Activated naive CD4-positive, alpha-beta T cell treated with Interleukin-2 at 50 U/mL for 16 hours (primary cell): ENCODE measurements around the gene DNAAF8.

Experiments
- DNase-seq: peaks from one replicate; pipeline ENCODE4 v3.0.0-alpha.2; 2020

DNAAF8 gene

GRCh38 chr16:4734063-4734729 is at the start of gene DNAAF8, which contains the start of gene ANKS3:
Gene DNAAF8 (plus strand): TSS chr16:4734537. CDS start chr16:4736515, 1,978 bp downstream.
Gene ANKS3 (minus strand): TSS chr16:4734271. CDS start chr16:4730149, 4,122 bp downstream.
- DNase-seq, result peak; percentile 86

- no peak for DNase-seq
These were observed 49.6 kb upstream of the DNAAF8 start for GRCh38 chr16:4684763-4685162.

GRCh38 chr16:4685292-4685691 is 49.0 kb upstream of the DNAAF8 start:
- DNase-seq, result no peak

- no peak for DNase-seq
These were observed 48.4 kb upstream of the DNAAF8 start for GRCh38 chr16:4685776-4686496.

- no peak for DNase-seq
These were observed 47.7 kb upstream of the DNAAF8 start for GRCh38 chr16:4686497-4687210.

GRCh38 chr16:4687416-4687815 is 46.9 kb upstream of the DNAAF8 start:
- no peak for DNase-seq

GRCh38 chr16:4687946-4688673 is 46.2 kb upstream of the DNAAF8 start:
- DNase-seq, result no peak

- DNase-seq, result no peak
These were observed 45.7 kb upstream of the DNAAF8 start for GRCh38 chr16:4688674-4689045.

- DNase-seq, result no peak
These were observed 45.2 kb upstream of the DNAAF8 start for GRCh38 chr16:4689091-4689671.

GRCh38 chr16:4689864-4690704 is 44.3 kb upstream of the DNAAF8 start:
- DNase-seq, result no peak

GRCh38 chr16:4690946-4691665 is 43.2 kb upstream of the DNAAF8 start:
- DNase-seq, result no peak

- DNase-seq, result no peak
These were observed 42.5 kb upstream of the DNAAF8 start for GRCh38 chr16:4691666-4692412.

- DNase-seq, result peak; percentile 14
These were observed 41.7 kb upstream of the DNAAF8 start for GRCh38 chr16:4692460-4693295.

- peak; percentile 97 for DNase-seq
These were observed 40.9 kb upstream of the DNAAF8 start, which contains the start of gene NUDT16L1 for GRCh38 chr16:4693296-4693955. Gene NUDT16L1 (plus strand): TSS chr16:4693562. CDS start chr16:4693727, 165 bp downstream.

- peak; percentile 57 for DNase-seq
These were observed 40.2 kb upstream of the DNAAF8 start for GRCh38 chr16:4693956-4694641.

GRCh38 chr16:4694642-4695451 is 39.5 kb upstream of the DNAAF8 start:
- no peak for DNase-seq
